HK-2 (cell line): ENCODE results near the gene DSCAM.

Experiments
- DNase-seq: peaks from one replicate; pipeline ENCODE4 v3.0.0-alpha.2; 2018; ENCODE audit not compliant: unreplicated experiment

DSCAM gene

DNA sequence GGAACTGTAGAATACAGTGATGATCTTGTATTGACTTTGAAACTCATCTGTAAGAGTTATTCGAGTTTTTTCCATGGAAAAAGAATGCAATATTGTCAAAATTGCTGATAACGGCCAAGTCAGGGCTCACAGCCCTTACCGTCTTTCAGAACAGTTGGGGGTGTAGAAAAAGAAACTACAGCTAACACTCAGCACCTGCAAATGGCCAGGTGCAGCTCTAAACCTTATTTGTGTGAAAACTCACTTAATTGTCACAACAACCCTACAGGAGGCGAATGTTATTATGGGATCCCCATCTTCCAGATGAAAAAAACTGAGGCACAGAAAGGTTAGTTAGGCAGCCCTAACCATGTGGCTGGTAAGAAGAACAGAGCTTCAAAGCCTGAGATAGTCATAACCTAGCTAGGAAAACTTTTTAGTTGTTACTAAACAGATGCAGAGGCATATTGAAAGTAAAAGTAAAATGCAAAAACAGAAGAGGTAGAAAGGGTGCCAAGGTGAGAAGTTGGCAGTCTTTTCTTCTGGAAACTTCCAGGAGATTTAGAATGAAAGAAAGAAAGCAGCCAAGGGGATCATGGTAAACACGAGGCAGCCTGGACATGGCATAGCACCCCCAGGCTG lies 76.4 kb downstream of the DSCAM start:
- no peak for DNase-seq

- DNase-seq, result no peak
Observed at GRCh38 chr21:40769231-40769630, 77.7 kb downstream of the DSCAM start.

DNA sequence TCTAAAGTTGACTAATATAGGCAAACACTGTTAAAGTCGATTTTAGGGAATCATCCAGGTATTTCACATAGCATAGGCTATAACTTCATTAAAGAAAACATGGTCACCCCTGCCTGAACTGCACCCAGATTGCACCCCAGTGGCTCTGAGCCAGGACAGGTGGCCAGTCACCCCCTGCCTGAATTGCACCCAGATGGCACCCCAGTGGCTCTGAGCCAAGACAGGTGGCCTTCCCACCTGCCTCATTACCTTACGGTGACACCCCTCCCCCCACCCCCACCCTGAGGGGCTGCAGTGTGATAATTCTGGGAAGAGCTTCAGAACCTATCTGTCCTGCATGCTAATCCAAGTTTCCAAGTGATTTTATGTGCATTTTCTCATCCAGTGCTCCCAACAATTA lies 78.9 kb downstream of the DSCAM start:
- no peak for DNase-seq

GRCh38 chr21:40766381-40766780 lies 80.6 kb downstream of the DSCAM start:
- no peak for DNase-seq

DNA sequence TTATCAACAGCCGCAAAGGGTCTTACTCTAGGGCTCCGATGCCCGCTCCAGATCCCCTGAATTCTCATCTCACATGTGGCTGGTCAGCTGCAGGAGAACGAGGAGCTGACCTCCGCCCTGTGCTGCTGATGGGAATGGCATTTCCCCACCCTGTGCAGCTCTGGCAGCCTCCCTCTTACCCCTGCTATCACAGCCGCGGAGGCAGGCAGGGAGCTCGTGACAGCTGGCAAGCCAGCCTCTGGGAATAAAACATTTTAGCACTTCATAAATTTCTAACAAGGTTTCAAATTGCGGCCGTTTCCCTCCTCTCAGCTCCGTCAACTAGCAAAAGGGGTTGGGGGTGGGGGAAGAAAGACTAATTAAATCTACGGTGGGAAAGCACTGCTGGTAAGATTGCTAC lies 81.1 kb downstream of the DSCAM start:
- no peak for DNase-seq

DNA sequence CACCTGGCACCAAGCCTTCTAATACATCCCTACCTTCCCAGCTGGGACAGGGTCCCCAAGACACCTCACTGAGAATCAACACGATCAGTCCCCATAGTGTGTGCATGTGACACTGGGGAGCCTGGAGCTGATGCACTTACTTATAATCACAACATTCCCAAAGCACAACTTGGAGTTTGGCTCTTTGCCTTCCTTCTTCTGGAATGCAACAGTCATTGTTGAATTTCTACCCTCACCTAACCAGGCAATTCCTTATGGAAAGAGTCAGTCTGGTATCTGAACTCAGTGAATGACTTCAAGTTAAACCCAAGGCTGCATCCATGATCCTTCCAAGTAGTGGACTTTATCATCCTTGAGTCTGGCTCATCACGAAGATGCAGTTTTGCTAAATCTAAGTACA lies 86.1 kb downstream of the DSCAM start:
- DNase-seq, result no peak

- DNase-seq, result no peak
Observed at GRCh38 chr21:40759061-40759460, 87.9 kb downstream of the DSCAM start.

DNA sequence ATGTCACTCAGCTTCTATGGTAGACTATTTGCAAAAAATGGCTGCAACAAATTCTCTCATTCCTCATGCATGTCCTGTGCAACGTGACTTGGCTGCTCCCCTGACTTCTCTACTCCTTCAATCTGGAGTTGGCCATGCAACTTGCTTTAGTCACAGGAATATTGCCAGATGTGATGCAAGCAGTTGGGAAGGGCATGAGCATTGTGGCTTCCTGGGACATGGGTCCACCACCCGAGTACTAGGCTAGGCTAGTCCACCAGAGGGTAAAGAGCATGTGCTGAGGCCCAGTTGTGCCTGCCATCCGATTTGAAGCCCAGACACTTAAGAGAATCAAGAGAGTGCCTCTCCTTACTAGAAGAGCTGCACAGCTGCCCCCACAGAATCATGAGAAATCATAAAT lies 89.6 kb downstream of the DSCAM start:
- DNase-seq, result no peak

GRCh38 chr21:40754466-40754865 lies 92.5 kb downstream of the DSCAM start:
- DNase-seq, result no peak

DNA sequence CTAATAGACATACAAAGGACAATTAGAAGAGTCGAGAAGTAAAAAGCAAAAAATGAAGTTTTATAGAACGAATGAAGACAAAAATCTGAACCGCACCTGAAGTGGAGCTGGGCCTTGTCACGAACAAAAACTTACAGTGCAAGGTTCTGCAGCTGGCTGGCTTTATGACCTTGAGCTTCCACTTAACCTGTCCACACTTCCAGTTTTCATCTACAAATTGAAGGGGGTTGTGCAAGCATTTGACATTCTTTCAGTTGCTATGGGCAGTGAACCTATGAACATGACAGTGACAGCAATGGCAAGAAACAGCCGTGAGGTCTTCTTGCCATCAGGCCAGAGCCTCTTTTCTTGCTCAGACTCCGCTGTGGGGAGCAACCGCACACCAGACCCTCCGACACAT lies 93.2 kb downstream of the DSCAM start:
- no peak for DNase-seq

- DNase-seq, result no peak
Observed at GRCh38 chr21:40752125-40752524, 94.8 kb downstream of the DSCAM start.

- DNase-seq, result no peak
Observed at GRCh38 chr21:40751221-40751620, 95.7 kb downstream of the DSCAM start.

- DNase-seq, result no peak
Observed at GRCh38 chr21:40736145-40736544, 110.8 kb downstream of the DSCAM start.

GRCh38 chr21:40733024-40733397 lies 113.9 kb downstream of the DSCAM start:
- no peak for DNase-seq

GRCh38 chr21:40732253-40733023 lies 114.5 kb downstream of the DSCAM start:
- DNase-seq, result no peak

- DNase-seq, result no peak
Observed at GRCh38 chr21:40731206-40731605, 115.8 kb downstream of the DSCAM start.

DNA sequence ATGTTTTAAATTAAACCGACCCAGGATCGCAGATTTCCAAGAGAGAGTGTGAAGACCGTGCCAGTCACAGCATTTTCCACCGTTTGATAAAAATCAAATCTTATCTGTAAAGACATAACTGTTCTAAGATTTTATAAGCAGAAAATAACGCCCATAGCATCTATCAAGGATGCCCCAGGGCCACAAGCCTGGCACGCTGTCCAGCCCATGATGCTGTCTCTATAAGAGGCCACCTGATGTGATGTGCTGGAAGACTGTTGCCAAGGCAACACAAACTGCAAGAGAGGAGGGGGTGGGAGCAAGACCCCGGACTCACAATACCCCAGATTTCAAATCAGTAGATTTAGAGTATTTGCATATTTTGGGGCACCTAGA lies 116.5 kb downstream of the DSCAM start:
- no peak for DNase-seq

GRCh38 chr21:40729761-40730425 lies 117.1 kb downstream of the DSCAM start:
- DNase-seq, result no peak

DNA sequence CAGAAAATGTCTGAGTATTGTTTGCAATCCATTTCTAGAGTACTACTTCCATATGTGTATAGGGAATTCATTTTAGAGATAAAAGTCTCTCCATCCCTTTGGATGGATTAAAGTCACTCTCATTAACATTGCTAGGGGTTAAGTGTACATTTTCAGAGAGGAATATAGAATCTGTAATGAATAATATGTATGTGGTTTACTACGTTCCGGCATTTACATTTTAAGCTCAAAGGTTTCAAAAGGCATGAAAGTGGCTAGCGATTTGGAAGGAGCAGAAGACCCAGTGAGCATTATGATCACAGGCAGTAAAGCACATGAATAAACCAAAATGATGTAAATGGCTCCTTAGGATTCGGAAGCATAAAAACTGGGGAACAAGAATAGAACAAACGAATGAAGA lies 123.0 kb downstream of the DSCAM start:
- no peak for DNase-seq

GRCh38 chr21:40723317-40723716 lies 123.6 kb downstream of the DSCAM start:
- no peak for DNase-seq

DNA sequence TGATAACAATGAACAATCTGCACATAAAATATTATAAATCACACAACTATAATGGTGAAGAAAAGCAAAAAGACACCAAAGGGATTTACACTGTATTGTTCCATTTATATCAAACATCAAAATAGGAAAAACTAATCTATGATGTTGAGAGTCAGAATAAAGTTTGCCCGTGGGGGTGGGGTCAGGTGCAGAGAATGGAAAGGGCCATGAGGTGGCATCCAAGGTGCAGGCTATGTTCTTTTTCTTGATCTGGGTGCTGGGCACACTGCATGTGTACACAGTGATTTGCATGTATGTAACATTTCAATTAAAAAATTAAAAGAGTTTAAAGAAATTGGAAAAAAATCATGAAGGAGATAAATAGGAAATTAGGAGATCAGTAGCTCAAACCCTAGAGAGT lies 127.3 kb downstream of the DSCAM start:
- DNase-seq, result no peak

GRCh38 chr21:40717028-40717427 lies 129.9 kb downstream of the DSCAM start:
- DNase-seq, result no peak

DNA sequence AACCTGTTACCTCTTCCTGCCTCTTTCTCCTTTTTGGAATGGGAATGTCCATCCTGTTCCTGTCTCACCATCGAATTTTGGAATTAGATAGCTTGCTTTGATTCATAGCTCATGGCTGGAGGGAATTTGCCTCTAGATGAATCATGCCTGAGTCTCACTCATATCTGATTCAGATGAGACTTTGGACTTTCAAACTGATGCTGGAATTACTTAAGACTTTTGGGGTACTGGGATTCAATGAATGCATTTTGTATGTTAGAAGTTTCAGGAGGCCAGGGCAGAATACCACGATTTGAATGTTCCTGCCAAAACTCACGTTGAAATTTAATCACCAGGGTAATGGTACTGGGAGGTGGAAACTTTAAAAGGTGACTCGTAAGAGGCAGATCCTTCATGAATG lies 132.4 kb downstream of the DSCAM start:
- no peak for DNase-seq
